SK-N-SH (cell line): ENCODE data around the gene WDR45. TPM values are rescaled to one million over a fixed set of nuclear protein-coding genes. Genes with fewer than 3 reads are reported as not detected.

Source experiments
- CTCF ChIA-PET: fragments of 300-600, 350-600 bp; formaldehyde crosslinking; extraction: SDS; loops from one replicate; lab custom pipeline; 2021; lab: Yijun Ruan, JAX
- POLR2A ChIA-PET: fragments of 350-600 bp; sonication (Branson Sonifier 250); formaldehyde crosslinking; extraction: SDS; loops from one replicate; lab custom pipeline; 2020; ENCODE audit warnings: antibody characterized with exemption, inconsistent platforms; lab: Yijun Ruan, JAX
- DNase-seq: peaks from one replicate; pipeline ENCODE4 v3.0.0; 2012
- H2AFZ ChIP-seq: fragments of 200-600 bp; sonication (generic); 2 replicates; pipeline ENCODE4 v1.8.1; 2016; ENCODE audit warnings: antibody characterized with exemption, mild to moderate bottlenecking, low read depth
- H3F3A ChIP-seq: fragments of 200-600 bp; sonication (generic); replicated peaks from 2 replicates; pipeline ENCODE3; 2016; ENCODE audit warnings: antibody characterized with exemption, mild to moderate bottlenecking; ENCODE audit not compliant: insufficient read depth
- H3K27ac ChIP-seq, 2 experiments: fragments of 200-500 bp in 1 of 2; fragments of 200-600 bp in 1 of 2; sonication (Bioruptor generic) in 1 of 2; sonication (generic), shearing (Covaris generic) in 1 of 2; 2 replicates each; pipeline versions ENCODE4 v1.5.1 to v1.6.1; 2014 to 2016; ENCODE audit warnings: low read depth in 2 of 2, inconsistent platforms in 1 of 2, low read length in 1 of 2, mild to moderate bottlenecking in 1 of 2, mixed read lengths in 1 of 2
- H3K27me3 ChIP-seq: fragments of 200-600 bp; sonication (generic), shearing (Covaris generic); 2 replicates; pipeline ENCODE4 v1.6.1; 2016; ENCODE audit warnings: mixed run types; ENCODE audit not compliant: insufficient read depth
- H3K36me3 ChIP-seq, 2 experiments: fragments of 200-500 bp in 1 of 2; fragments of 200-600 bp in 1 of 2; sonication (Bioruptor generic) in 1 of 2; sonication (generic) in 1 of 2; replicated peaks in 1 of 2; 2 replicates each; pipeline versions ENCODE3 to v1.5.1; 2014 to 2016; ENCODE audit warnings: low read length in 1 of 2, mild to moderate bottlenecking in 1 of 2; ENCODE audit not compliant: insufficient read depth in 2 of 2, control insufficient read depth in 1 of 2
- H3K4me1 ChIP-seq, 2 experiments: fragments of 200-500 bp in 1 of 2; fragments of 200-600 bp in 1 of 2; sonication (Bioruptor generic) in 1 of 2; sonication (generic), shearing (Covaris generic) in 1 of 2; 2 replicates each; pipeline versions ENCODE4 v1.5.1 to v1.6.1; 2014 to 2016; ENCODE audit warnings: low read depth in 1 of 2, low read length in 1 of 2, mixed run types in 1 of 2; ENCODE audit not compliant: insufficient read depth in 2 of 2, control insufficient read depth in 1 of 2
- H3K4me2 ChIP-seq: fragments of 200-600 bp; sonication (generic), shearing (Covaris generic); 2 replicates; pipeline ENCODE4 v1.6.1; 2017; ENCODE audit warnings: mixed run types
- H3K4me3 ChIP-seq, 2 experiments: fragments of 200-500 bp in 1 of 2; fragments of 200-600 bp in 1 of 2; sonication (Bioruptor generic) in 1 of 2; sonication (generic), shearing (Covaris generic) in 1 of 2; 2 replicates each; pipeline versions ENCODE4 v1.5.1 to v1.8.1; 2014 to 2016; ENCODE audit warnings: low read depth in 2 of 2, inconsistent platforms in 1 of 2, low read length in 1 of 2, mild to moderate bottlenecking in 1 of 2, mixed read lengths in 1 of 2, moderate library complexity in 1 of 2
- H3K79me2 ChIP-seq: fragments of 200-600 bp; sonication (generic); 2 replicates; pipeline ENCODE4 v1.8.1; 2017; ENCODE audit warnings: mild to moderate bottlenecking; ENCODE audit not compliant: insufficient read depth
- H3K9ac ChIP-seq: fragments of 200-600 bp; sonication (generic); 2 replicates; pipeline ENCODE4 v1.6.1; 2017; ENCODE audit warnings: mixed run types
- H3K9me2 ChIP-seq: fragments of 200-600 bp; sonication (generic); 2 replicates; pipeline ENCODE4 v1.6.1; 2017; ENCODE audit warnings: mixed run types
- H3K9me3 ChIP-seq: fragments of 200-600 bp; sonication (generic); 2 replicates; pipeline ENCODE4 v1.6.1; 2017; ENCODE audit warnings: mixed run types, mild to moderate bottlenecking, moderate library complexity
- H4K20me1 ChIP-seq: fragments of 200-600 bp; sonication (generic); 2 replicates; pipeline ENCODE4 v1.6.1; 2017; ENCODE audit warnings: mild to moderate bottlenecking, mixed run types; ENCODE audit not compliant: insufficient read depth
- CTCF ChIP-seq: fragments of 200-600 bp; sonication (generic); IDR thresholded peaks from 2 replicates; pipeline ENCODE4 v1.6.1; 2017; ENCODE audit warnings: antibody characterized with exemption, mild to moderate bottlenecking, moderate library complexity
- ELF1 ChIP-seq: IDR thresholded peaks from 2 replicates; pipeline ENCODE4 v1.4.0; 2012
- FOXM1 ChIP-seq: IDR thresholded peaks from 2 replicates; pipeline ENCODE4 v1.4.0; 2012; ENCODE audit warnings: low read depth, mild to moderate bottlenecking
- IRF3 ChIP-seq: fragments of 150-350 bp; IDR thresholded peaks from 2 replicates; pipeline ENCODE4 v1.6.1; 2016; ENCODE audit warnings: mild to moderate bottlenecking, low read depth, low read length
- JUND ChIP-seq: IDR thresholded peaks from 2 replicates; pipeline ENCODE4 v1.4.0; 2012
- MXI1 ChIP-seq: IDR thresholded peaks from 2 replicates; pipeline ENCODE4 v1.6.1; 2012; ENCODE audit warnings: mild to moderate bottlenecking, low read depth, low read length, improper control_type of control experiment
- POLR2AphosphoS5 ChIP-seq: IDR thresholded peaks from 2 replicates; pipeline ENCODE4 v1.6.1; 2012; ENCODE audit warnings: low read depth, low read length
- RAD21 ChIP-seq: IDR thresholded peaks from 2 replicates; pipeline ENCODE4 v1.6.1; 2012; ENCODE audit warnings: mild to moderate bottlenecking, low read length
- REST ChIP-seq: IDR thresholded peaks from 2 replicates; pipeline ENCODE4 v1.6.1; 2012; ENCODE audit warnings: mild to moderate bottlenecking, low read depth, low read length, moderate library complexity
- RFX5 ChIP-seq: IDR thresholded peaks from 2 replicates; pipeline ENCODE4 v1.6.1; 2012; ENCODE audit warnings: mild to moderate bottlenecking, improper control_type of control experiment, low read length
- SMC3 ChIP-seq: IDR thresholded peaks from 2 replicates; pipeline ENCODE4 v1.6.1; 2012; ENCODE audit warnings: low read depth, low read length, improper control_type of control experiment
- TAF1 ChIP-seq: IDR thresholded peaks from 2 replicates; pipeline ENCODE4 v1.6.1; 2012; ENCODE audit warnings: low read depth, mild to moderate bottlenecking, low read length, moderate library complexity, borderline replicate concordance
- TCF12 ChIP-seq: IDR thresholded peaks from 2 replicates; pipeline ENCODE4 v1.4.0; 2012
- USF2 ChIP-seq: fragments of 150-350 bp; IDR thresholded peaks from 2 replicates; pipeline ENCODE4 v1.6.1; 2017; ENCODE audit warnings: antibody characterized with exemption, low read length, low read depth, borderline replicate concordance
- YY1 ChIP-seq: IDR thresholded peaks from 2 replicates; pipeline ENCODE4 v1.4.0; 2012; ENCODE audit warnings: low read depth, mild to moderate bottlenecking
- ZBTB33 ChIP-seq: IDR thresholded peaks from 2 replicates; pipeline ENCODE4 v1.4.0; 2012; ENCODE audit warnings: low read depth, borderline replicate concordance
- WGBS: methylation state at CpG from one replicate; pipeline ENCODE4 v1.1.6; 2017; ENCODE audit warnings: low lambda C conversion rate; 5-methylcytosine and 5-hydroxymethylcytosine counted together
- polyA plus RNA-seq, 3 experiments: library from polyadenylated mRNA; depleted of rRNA; stranded (reverse); fragments of >200 nt; gene quantifications; 2 replicates each; pipeline ENCODE4 v1.2.3, GENCODE V29; 2012

WDR45 gene
- polyA plus RNA-seq, 1 of the 3 experiments (the other 2 are of a cell fraction) = 108 TPM

- TF ChIP-seq TCF12 (no peak), IRF3 (no peak), RFX5 (no peak), MXI1 (no peak), TAF1 (no peak), FOXM1 (no peak), JUND (no peak), YY1 (no peak), CTCF (no peak), ELF1 (no peak), REST (no peak), RAD21 (no peak), SMC3 (no peak), ZBTB33 (no peak), POLR2AphosphoS5 (no peak), USF2 (no peak)
- H3K9me3 ChIP-seq = no peaks in the 10 kb centered on the region
- H4K20me1 ChIP-seq = no peaks in the 10 kb centered on the region
- no peaks in the 10 kb centered on the region for H3F3A ChIP-seq
- no peaks in the 10 kb centered on the region for H3K36me3 ChIP-seq
- no peak for DNase-seq
- no peak overlapping the region for H2AFZ ChIP-seq
- no peaks in the 10 kb centered on the region; the same call in 1 of the 2 replicates for H3K27me3 ChIP-seq
- H3K27ac ChIP-seq = no peak overlapping the region
- ChIA-PET CTCF (no interaction called here), POLR2A (no interaction called here)
- WGBS = 43% methylated on average over 8 of the region's 9 CpGs
- no peaks in the 10 kb centered on the region for H3K4me1 ChIP-seq
- H3K4me2 ChIP-seq = no peak overlapping the region
- no peak overlapping the region for H3K4me3 ChIP-seq
- H3K9me2 ChIP-seq = no peaks in the 10 kb centered on the region
- H3K9ac ChIP-seq = no peak overlapping the region
- H3K79me2 ChIP-seq = no peaks in the 10 kb centered on the region
Observed at GRCh38 chrX:49063715-49064114, 16.0 kb downstream of the WDR45 start.
